PC-9 (cell line): ENCODE data around the gene PANK3. TPM values are rescaled to one million over a fixed set of nuclear protein-coding genes. Genes with fewer than 3 reads are reported as not detected.

Experiments used
- BruUV-seq: library from RNA; stranded (reverse); fragments of 400-500 nt; replicated peaks from 2 replicates; lab custom pipeline; 2021; lab: Mats Ljungman, UMichigan
- CTCF ChIA-PET: fragments of 300-600 bp; sonication (Branson Sonifier 250); formaldehyde crosslinking; loops from one replicate; lab custom pipeline; 2022; ENCODE audit warnings: antibody characterized with exemption; lab: Charles Lee
- POLR2A ChIA-PET: fragments of 300-600 bp; sonication (Branson Sonifier 250); formaldehyde crosslinking; loops from one replicate; lab custom pipeline; 2022; ENCODE audit warnings: antibody characterized with exemption; ENCODE audit not compliant: unreplicated experiment; lab: Charles Lee
- DNase-seq, 2 experiments: peaks; one replicate each; pipeline versions ENCODE4 v3.0.0 to v3.0.0-alpha.2; 2015 to 2022; ENCODE audit warnings: mixed read lengths in 1 of 2
- H2AFZ ChIP-seq: fragments of 200-600 bp; sonication (generic); 2 replicates; pipeline ENCODE4 v1.8.1; 2017; ENCODE audit warnings: antibody characterized with exemption
- H3F3A ChIP-seq: fragments of 200-600 bp; sonication (generic); 2 replicates; pipeline ENCODE4 v1.8.1; 2017; ENCODE audit warnings: antibody characterized with exemption, mild to moderate bottlenecking, low read depth; ENCODE audit not compliant: insufficient read depth
- H3K27ac ChIP-seq: fragments of 200-600 bp; sonication (generic); 2 replicates; pipeline ENCODE4 v1.6.1; 2016; ENCODE audit warnings: mixed run types
- H3K27me3 ChIP-seq: fragments of 200-600 bp; sonication (generic); 2 replicates; pipeline ENCODE4 v1.6.1; 2016; ENCODE audit warnings: low read depth, mixed run types; ENCODE audit not compliant: insufficient read depth
- H3K36me3 ChIP-seq: fragments of 200-600 bp; sonication (generic); 2 replicates; pipeline ENCODE4 v1.6.1; 2016; ENCODE audit warnings: low read depth, mixed run types
- H3K4me1 ChIP-seq: fragments of 200-600 bp; sonication (generic); replicated peaks from 2 replicates; pipeline ENCODE4 v1.6.1; 2016; ENCODE audit warnings: mixed run types; ENCODE audit not compliant: insufficient read depth
- H3K4me2 ChIP-seq: fragments of 200-600 bp; sonication (generic); 2 replicates; pipeline ENCODE4 v1.6.1; 2017; ENCODE audit warnings: mixed run types
- H3K4me3 ChIP-seq: fragments of 200-600 bp; sonication (generic); 2 replicates; pipeline ENCODE4 v1.6.1; 2016; ENCODE audit warnings: mixed run types
- H3K79me2 ChIP-seq: fragments of 200-600 bp; sonication (generic); 2 replicates; pipeline ENCODE4 v1.6.1; 2017; ENCODE audit warnings: low read depth, mixed run types
- H3K9me2 ChIP-seq: fragments of 200-600 bp; sonication (generic); 2 replicates; pipeline ENCODE4 v1.8.1; 2017; ENCODE audit warnings: mild to moderate bottlenecking; ENCODE audit not compliant: insufficient read depth
- H3K9me3 ChIP-seq: fragments of 200-600 bp; sonication (generic); 2 replicates; pipeline ENCODE4 v1.8.1; 2016; ENCODE audit warnings: low read depth; ENCODE audit not compliant: insufficient read depth
- H4K20me1 ChIP-seq: fragments of 200-600 bp; sonication (generic); 2 replicates; pipeline ENCODE4 v1.8.1; 2017; ENCODE audit not compliant: insufficient read depth
- EZH2 ChIP-seq: fragments of 200-600 bp; sonication (generic); IDR thresholded peaks from 2 replicates; pipeline ENCODE4 v1.8.0; 2017; ENCODE audit warnings: antibody characterized with exemption, low read depth
- intact Hi-C: fragments of 100-400 bp; cut with micrococcal nuclease; formaldehyde crosslinking; loops from one replicate; pipeline ENCODE4 v1.10.0; 2022; ENCODE audit not compliant: unreplicated experiment
- total RNA-seq: library from RNA; stranded (reverse); gene quantifications from 2 replicates; pipeline ENCODE4 v1.2.3, GENCODE V29; 2021
- TF ChIP-seq, protein P1 (sequence below): fragments of 200-600 bp; sonication (generic); conservative IDR thresholded peaks from 2 replicates; pipeline ENCODE4 v1.6.1; 2017; ENCODE audit warnings: mixed run types, antibody characterized with exemption, mild to moderate bottlenecking, moderate library complexity

The PANK3 gene
- total RNA-seq, 1 experiment from 2014 or later: 60.8 TPM

DNA sequence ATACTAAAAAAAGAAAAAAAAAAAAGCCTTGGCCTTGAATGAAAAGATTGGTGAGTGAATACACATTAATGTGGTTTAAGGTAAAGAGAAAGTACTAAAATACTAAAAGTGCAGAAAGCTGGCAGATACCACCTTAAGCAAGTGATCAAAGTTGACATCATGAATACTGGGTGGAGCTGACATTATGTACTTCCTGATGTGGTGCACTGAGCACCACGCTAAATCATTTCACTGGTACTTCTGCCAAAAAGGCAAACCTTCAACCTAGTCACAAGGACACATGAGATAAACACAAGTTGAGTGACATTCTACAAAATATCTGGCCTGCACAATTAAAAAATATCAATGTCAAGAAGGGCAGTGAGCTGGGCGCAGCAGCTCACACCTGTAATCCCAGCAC lies 33.8 kb upstream of the PANK3 start:
- BruUV-seq: no TSS peak
- Histone ChIP-seq H3K27ac (no peak overlapping the region), H3K9me2 (no peaks in the 10 kb centered on the region), H3F3A (no peaks in the 10 kb centered on the region), H4K20me1 (no peaks in the 10 kb centered on the region), H3K27me3 (no peaks in the 10 kb centered on the region), H3K4me3 (no peak overlapping the region), H3K4me1 (no peaks in the 10 kb centered on the region), H3K4me2 (no peak overlapping the region), H3K36me3 (no peaks in the 10 kb centered on the region), H3K79me2 (no peaks in the 10 kb centered on the region), H2AFZ (no peak overlapping the region), H3K9me3 (no peaks in the 10 kb centered on the region)
- CTCF ChIA-PET: no interaction called here
- no peak for DNase-seq
- TF ChIP-seq EZH2: no peak
- intact Hi-C loops: no loop called here
- POLR2A ChIA-PET: interaction anchor here (0.5 to 0.7 kb wide), 2 partner anchors 25 to 1663 kb away, joined by 3 to 4 read pairs; no protein-coding TSS in a partner anchor

DNA sequence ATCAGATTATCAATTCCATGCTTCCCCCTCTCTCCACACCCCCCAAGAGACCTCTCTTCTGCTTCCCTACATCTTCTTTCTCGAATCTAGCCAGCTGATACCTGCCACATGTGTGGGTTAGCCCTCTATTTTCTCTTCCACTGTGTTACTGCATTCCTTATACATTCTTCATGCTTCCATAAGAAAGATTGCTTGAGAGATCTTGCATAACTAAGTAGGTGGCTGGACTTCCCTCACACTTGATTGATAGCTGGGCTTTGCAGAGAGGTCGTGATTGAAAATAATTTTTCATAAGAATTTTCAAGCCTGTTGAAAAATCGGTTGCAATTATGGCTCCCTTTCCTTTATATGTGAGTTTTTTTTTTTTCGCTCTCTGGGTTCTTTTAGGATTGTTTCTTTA lies 33.0 kb upstream of the PANK3 start:
- intact Hi-C loops: no loop called here
- no peaks in the 10 kb centered on the region for H3K4me1 ChIP-seq

DNA sequence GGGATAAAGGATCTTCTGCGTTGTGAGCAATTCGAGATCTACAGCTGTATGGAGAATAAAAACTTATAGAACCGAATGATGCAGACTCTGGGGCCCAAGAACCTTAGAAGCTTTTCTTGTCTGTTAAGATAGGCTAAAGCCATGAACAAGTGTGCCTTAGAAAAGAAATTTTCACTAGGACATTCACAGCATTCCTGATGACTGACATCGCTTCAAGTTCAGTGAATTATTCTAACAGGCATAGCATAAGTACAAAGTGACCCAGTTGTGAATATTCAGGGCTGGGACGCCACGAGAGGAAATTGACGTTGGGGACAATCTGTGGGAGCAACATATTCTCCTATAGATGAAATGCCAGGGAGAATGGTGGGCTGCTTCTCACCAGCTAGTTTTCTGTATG lies 32.0 kb upstream of the PANK3 start:
- H3K79me2 ChIP-seq: no peaks in the 10 kb centered on the region
- H3K9me3 ChIP-seq: no peaks in the 10 kb centered on the region
- no peaks in the 10 kb centered on the region for H3F3A ChIP-seq
- H3K4me1 ChIP-seq: no peaks in the 10 kb centered on the region
- H3K4me3 ChIP-seq: no peak overlapping the region
- H3K27me3 ChIP-seq: no peaks in the 10 kb centered on the region
- no peak overlapping the region for H2AFZ ChIP-seq
- H4K20me1 ChIP-seq: no peaks in the 10 kb centered on the region
- CTCF ChIA-PET: no interaction called here
- intact Hi-C loops: no loop called here
- H3K27ac ChIP-seq: no peak overlapping the region
- POLR2A ChIA-PET: no interaction called here
- no peaks in the 10 kb centered on the region for H3K9me2 ChIP-seq
- no peaks in the 10 kb centered on the region for H3K36me3 ChIP-seq
- no peak overlapping the region for H3K4me2 ChIP-seq
- no peak for DNase-seq
- TF ChIP-seq, protein P1, sequence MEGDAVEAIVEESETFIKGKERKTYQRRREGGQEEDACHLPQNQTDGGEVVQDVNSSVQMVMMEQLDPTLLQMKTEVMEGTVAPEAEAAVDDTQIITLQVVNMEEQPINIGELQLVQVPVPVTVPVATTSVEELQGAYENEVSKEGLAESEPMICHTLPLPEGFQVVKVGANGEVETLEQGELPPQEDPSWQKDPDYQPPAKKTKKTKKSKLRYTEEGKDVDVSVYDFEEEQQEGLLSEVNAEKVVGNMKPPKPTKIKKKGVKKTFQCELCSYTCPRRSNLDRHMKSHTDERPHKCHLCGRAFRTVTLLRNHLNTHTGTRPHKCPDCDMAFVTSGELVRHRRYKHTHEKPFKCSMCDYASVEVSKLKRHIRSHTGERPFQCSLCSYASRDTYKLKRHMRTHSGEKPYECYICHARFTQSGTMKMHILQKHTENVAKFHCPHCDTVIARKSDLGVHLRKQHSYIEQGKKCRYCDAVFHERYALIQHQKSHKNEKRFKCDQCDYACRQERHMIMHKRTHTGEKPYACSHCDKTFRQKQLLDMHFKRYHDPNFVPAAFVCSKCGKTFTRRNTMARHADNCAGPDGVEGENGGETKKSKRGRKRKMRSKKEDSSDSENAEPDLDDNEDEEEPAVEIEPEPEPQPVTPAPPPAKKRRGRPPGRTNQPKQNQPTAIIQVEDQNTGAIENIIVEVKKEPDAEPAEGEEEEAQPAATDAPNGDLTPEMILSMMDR: no peak
- no peak for TF ChIP-seq EZH2
- BruUV-seq: no TSS peak

More for the DNA sequence above, 33.0 kb upstream of the PANK3 start:
- CTCF ChIA-PET: no interaction called here
- TF ChIP-seq, protein P1: no peak
- Histone ChIP-seq H3K27me3 (no peaks in the 10 kb centered on the region), H3K4me2 (no peak overlapping the region), H3K27ac (no peak overlapping the region), H3K79me2 (no peaks in the 10 kb centered on the region), H3K36me3 (no peaks in the 10 kb centered on the region), H3F3A (no peaks in the 10 kb centered on the region), H3K4me3 (no peak overlapping the region), H4K20me1 (no peaks in the 10 kb centered on the region), H2AFZ (no peak overlapping the region), H3K9me2 (no peaks in the 10 kb centered on the region), H3K9me3 (no peaks in the 10 kb centered on the region)
- POLR2A ChIA-PET: no interaction called here
- BruUV-seq: no TSS peak
- no peak for DNase-seq

DNA sequence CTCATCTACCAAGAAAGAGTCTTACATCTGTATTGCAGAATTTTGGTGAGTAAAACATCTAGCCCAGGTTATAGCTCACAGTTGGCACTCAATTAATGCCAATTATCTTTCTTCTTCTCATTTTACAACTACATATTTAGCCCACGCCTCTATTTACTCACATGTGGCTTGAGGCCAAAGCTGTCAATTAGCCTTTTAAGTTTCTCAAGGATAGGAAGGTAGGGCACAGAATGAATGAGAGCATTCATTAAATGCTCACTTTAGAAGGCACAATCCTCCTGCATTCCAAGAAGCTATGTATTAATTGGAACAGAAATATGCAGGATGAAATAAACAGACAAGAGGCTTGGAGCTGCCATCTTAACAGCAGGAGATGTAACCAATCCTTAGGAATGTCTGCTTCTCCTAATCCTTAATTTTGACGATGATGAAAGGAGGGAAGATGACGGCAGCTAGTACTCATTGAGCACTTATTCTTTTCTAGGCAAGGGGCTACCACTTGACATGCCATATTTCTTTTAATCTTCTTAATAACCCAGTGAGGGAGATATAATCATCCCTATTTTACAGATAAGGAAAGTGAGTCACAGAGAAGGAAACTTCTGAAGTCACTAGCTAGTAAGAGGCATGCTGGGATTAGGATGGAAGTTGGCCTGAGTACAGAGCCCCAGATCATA lies 30.8 kb upstream of the PANK3 start:
- no peaks in the 10 kb centered on the region for H4K20me1 ChIP-seq
- H3K4me2 ChIP-seq: no peak overlapping the region
- DNase-seq: no peak
- no peaks in the 10 kb centered on the region for H3K9me3 ChIP-seq
- no peaks in the 10 kb centered on the region for H3K9me2 ChIP-seq
- ChIA-PET CTCF (no interaction called here), POLR2A (no interaction called here)
- no peak overlapping the region for H3K4me3 ChIP-seq
- TF ChIP-seq, protein P1: no peak
- no peak for TF ChIP-seq EZH2
- H2AFZ ChIP-seq: no peak overlapping the region
- no peak overlapping the region for H3K27ac ChIP-seq
- no TSS peak for BruUV-seq
- H3K79me2 ChIP-seq: no peaks in the 10 kb centered on the region
- no peaks in the 10 kb centered on the region for H3K27me3 ChIP-seq
- H3F3A ChIP-seq: no peaks in the 10 kb centered on the region
- intact Hi-C loops: no loop called here
- no peaks in the 10 kb centered on the region for H3K4me1 ChIP-seq
- H3K36me3 ChIP-seq: no peaks in the 10 kb centered on the region
